Endothelial cell of umbilical vein (primary cell): ENCODE measurements around the gene GRK6.

Source experiments
- EZH2 ChIP-seq: IDR thresholded peaks from 2 replicates; pipeline ENCODE4 v1.6.1; 2012; ENCODE audit warnings: borderline replicate concordance, low read depth, mild to moderate bottlenecking, moderate library complexity, low read length, inconsistent platforms; ENCODE audit not compliant: severe bottlenecking
- GATA2 ChIP-seq: IDR thresholded peaks from 2 replicates; pipeline ENCODE4 v1.7.0; 2011; ENCODE audit warnings: low read depth, mild to moderate bottlenecking, moderate library complexity, mixed read lengths, low read length; ENCODE audit not compliant: insufficient read length, insufficient read depth
- JUN ChIP-seq: IDR thresholded peaks from 2 replicates; pipeline ENCODE4 v1.6.1; 2011; ENCODE audit warnings: borderline replicate concordance, low read depth; ENCODE audit not compliant: insufficient read length, insufficient read depth
- MYC ChIP-seq: IDR thresholded peaks from one replicate; pipeline ENCODE4 v1.6.1; 2011; ENCODE audit warnings: mild to moderate bottlenecking, low read depth, low read length
- POLR2A ChIP-seq: IDR thresholded peaks from 2 replicates; pipeline ENCODE4 v1.6.1; 2012; ENCODE audit warnings: low read depth, mild to moderate bottlenecking, control low read depth, low read length
- POLR2AphosphoS5 ChIP-seq: IDR thresholded peaks from 2 replicates; pipeline ENCODE4 v1.6.1; 2012; ENCODE audit warnings: low read depth, mild to moderate bottlenecking, control low read depth, low read length, moderate library complexity; ENCODE audit not compliant: insufficient read depth
- TF ChIP-seq, protein P1 (sequence below): IDR thresholded peaks from 2 replicates; pipeline ENCODE4 v1.6.1; 2011; ENCODE audit not compliant: insufficient read depth, insufficient read length
- TF ChIP-seq, protein P2 (sequence below), 2 donors: IDR thresholded peaks; 1 replicate in 1 of 2; 2 replicates in 1 of 2; pipeline ENCODE4 v1.5.1; 2011; ENCODE audit warnings: low read length in 2 of 2, mild to moderate bottlenecking in 2 of 2, moderate library complexity in 2 of 2, control low read depth in 1 of 2, inconsistent platforms in 1 of 2, low read depth in 1 of 2; ENCODE audit not compliant: insufficient read depth in 1 of 2; ENCODE audit errors: extremely low read depth in 1 of 2

DNA sequence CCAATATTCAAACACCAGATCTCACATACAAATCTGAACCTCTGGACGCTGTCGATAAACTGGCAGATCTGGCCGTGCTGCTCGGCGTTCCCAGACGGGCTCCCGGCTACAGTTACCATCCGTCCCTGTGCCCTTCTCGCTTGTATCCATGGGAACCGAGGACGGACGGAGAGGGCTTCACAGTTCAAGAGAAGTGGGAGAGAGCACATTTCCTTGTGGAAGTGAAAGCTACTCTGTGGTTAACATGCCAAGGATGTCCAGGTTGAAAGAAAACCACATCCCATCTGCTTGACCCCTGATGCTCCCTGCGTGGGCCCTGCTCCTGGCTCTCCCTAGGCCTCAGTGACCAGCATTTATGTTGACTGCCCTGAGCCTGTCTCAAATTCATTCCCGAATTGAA, 53.3 kb downstream of the GRK6 start:
- TF ChIP-seq, protein P1, sequence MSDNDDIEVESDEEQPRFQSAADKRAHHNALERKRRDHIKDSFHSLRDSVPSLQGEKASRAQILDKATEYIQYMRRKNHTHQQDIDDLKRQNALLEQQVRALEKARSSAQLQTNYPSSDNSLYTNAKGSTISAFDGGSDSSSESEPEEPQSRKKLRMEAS: no peak
- TF ChIP-seq, protein P2, sequence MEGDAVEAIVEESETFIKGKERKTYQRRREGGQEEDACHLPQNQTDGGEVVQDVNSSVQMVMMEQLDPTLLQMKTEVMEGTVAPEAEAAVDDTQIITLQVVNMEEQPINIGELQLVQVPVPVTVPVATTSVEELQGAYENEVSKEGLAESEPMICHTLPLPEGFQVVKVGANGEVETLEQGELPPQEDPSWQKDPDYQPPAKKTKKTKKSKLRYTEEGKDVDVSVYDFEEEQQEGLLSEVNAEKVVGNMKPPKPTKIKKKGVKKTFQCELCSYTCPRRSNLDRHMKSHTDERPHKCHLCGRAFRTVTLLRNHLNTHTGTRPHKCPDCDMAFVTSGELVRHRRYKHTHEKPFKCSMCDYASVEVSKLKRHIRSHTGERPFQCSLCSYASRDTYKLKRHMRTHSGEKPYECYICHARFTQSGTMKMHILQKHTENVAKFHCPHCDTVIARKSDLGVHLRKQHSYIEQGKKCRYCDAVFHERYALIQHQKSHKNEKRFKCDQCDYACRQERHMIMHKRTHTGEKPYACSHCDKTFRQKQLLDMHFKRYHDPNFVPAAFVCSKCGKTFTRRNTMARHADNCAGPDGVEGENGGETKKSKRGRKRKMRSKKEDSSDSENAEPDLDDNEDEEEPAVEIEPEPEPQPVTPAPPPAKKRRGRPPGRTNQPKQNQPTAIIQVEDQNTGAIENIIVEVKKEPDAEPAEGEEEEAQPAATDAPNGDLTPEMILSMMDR (IDR thresholded peaks at IDR 0.05; ENCODE audit: extremely low read depth in 1 of 2, insufficient read depth in 1 of 2, low read depth in 1 of 2, low read length in 2 of 2): no peak
- TF ChIP-seq POLR2AphosphoS5 (no peak), EZH2 (no peak), POLR2A (no peak), JUN (no peak), MYC (no peak), GATA2 (no peak)
